HG02759 (cell line): ENCODE results near the gene BEX4.
"Not testable (repeated sequence)": the region's sequence is repeated elsewhere in the genome, so short reads cannot be mapped to it uniquely, and the experiment has no call there.

Experiments
- ATAC-seq: cut with Tn5 transposase; IDR thresholded peaks from one replicate; pipeline ENCODE4 v1.9.1; 2021; ENCODE audit warnings: mild to moderate bottlenecking, moderate library complexity; ENCODE audit not compliant: unreplicated experiment

BEX4 gene

GRCh38 chrX:103235608-103236007 lies 20.7 kb downstream of the BEX4 start:
- not testable (repeated sequence) for ATAC-seq

DNA sequence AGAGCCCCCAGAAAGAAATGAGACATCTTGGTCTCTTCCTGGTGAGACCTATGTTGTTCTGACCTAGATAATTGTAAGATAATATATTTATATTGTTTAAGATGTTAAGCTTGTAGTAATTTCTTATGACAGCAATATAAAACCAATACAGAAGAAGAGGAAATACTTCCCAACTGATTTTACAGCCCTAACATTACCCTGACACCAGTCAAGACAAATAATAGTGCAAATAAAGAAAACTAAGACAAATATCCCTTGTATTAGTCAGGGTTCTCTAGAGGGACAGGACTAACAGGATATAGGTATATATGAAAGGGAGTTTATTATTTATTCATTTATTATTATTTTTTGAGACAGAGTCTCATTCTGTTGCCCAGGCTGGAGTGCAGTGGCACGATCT lies 21.4 kb downstream of the BEX4 start:
- ATAC-seq = no peak

DNA sequence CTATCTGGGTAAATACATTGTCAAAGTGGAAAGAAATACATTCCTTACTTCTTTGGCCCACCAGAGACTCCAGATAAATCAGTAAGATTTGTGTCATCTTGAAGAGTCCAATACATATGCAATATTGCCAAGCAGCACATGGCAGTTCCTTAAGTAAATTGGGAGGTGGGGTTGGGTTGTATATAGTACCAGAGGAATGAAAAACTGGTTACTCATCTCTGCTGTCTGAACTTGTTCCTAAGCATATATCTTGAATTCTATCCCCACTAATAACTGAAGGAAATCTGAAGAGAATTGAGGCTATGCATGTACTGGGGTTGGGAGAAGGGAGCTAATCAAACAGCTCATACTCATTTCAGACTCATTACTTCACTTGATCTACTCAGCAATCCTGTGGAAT lies 25.2 kb downstream of the BEX4 start:
- ATAC-seq = no peak

- peak; percentile 59 for ATAC-seq
Observed at GRCh38 chrX:103248553-103248952, 33.6 kb downstream of the BEX4 start.

DNA sequence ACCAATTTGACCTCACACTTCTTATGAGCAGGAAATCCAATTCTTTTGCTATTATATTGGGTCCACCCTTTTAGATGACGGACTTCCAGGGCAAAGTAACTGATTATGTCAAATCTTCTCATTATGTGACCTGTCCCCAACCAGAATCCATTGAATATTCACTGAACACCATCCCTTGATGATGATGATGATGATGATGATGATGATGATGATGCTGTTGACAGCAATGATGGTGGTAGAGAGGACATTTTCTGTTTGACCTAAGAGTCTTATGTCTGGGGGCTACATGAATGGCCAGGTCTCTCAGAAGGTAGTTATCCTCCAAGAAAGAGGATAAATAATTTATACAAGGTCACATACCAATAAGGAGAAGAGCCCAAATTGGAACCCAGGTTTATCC lies 34.9 kb downstream of the BEX4 start:
- no peak for ATAC-seq

DNA sequence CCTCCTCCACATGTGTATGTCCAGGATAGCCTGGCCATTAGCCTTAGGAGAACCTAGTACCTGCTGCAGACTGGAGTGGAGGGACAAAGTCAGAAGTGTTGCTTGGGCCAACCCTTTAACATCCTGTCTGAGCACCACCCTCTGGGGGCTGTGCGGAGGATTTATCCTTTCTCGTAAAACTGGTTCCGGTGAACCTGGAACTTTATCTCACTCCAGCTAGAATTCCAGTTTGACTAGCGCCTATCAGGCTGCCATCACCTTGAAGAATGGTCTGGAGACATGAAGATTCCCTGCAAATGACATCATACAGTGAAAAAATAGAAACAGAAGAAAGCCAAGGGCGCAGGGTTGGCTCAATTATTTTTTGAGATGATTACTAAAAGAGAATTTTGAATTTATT lies 36.1 kb downstream of the BEX4 start:
- no peak for ATAC-seq

- ATAC-seq = no peak
Observed at GRCh38 chrX:103253608-103254007, 38.7 kb downstream of the BEX4 start.

- ATAC-seq = peak; percentile 79
Observed at GRCh38 chrX:103254171-103254824, 39.4 kb downstream of the BEX4 start.

- peak; percentile 93 for ATAC-seq
Observed at GRCh38 chrX:103254921-103255493, 40.1 kb downstream of the BEX4 start, which contains the start of gene TCEAL8. TCEAL8 (minus strand) TSS chrX:103255155; CDS start chrX:103253979, 1,176 bp downstream.

GRCh38 chrX:103256651-103257050 lies 41.7 kb downstream of the BEX4 start:
- no peak for ATAC-seq

DNA sequence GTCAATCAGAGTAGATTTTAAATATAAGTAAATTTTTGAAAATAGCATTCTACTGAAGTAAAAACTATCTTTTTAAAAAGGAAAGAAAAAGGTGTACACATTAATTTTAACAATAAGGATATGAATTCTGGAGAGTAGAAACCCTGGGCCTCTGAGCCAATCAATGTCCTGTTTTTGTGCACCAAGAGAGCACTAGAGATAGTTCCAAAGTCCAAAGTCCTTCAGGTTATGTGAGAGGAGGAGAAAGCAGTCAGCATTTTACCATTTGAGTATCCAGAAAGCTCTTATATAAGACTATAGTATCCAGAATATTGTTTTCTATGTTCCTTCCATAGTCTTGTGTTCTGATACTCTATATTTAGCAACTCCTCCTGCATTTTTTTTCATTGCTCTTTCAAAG lies 43.4 kb downstream of the BEX4 start:
- ATAC-seq = no peak
